Neural cell (in vitro differentiated cells): ENCODE measurements around the gene PDE4D.
"Not testable (repeated sequence)": the region's sequence is repeated elsewhere in the genome, so short reads cannot be mapped to it uniquely, and the experiment has no call there.

Source experiments
- EP300 ChIP-seq: fragments of 450-650 bp; conservative IDR thresholded peaks from 2 replicates; pipeline ENCODE4 v1.6.1; 2014; ENCODE audit warnings: antibody characterized with exemption, mild to moderate bottlenecking, moderate library complexity; ENCODE audit not compliant: poor library complexity, severe bottlenecking
- EZH2 ChIP-seq: fragments of 200-600, 300-800 bp; shearing (Covaris generic), sonication (generic); IDR thresholded peaks from 2 replicates; pipeline ENCODE4 v1.6.1; 2014; ENCODE audit warnings: antibody characterized with exemption, low read length, borderline replicate concordance, mild to moderate bottlenecking; ENCODE audit not compliant: insufficient read depth, poor library complexity, severe bottlenecking
- MXI1 ChIP-seq: fragments of 450-650 bp; conservative IDR thresholded peaks from 2 replicates; pipeline ENCODE4 v1.6.1; 2014; ENCODE audit warnings: antibody characterized with exemption, mild to moderate bottlenecking; ENCODE audit not compliant: poor library complexity, severe bottlenecking
- POLR2AphosphoS5 ChIP-seq: IDR thresholded peaks from 2 replicates; pipeline ENCODE4 v1.6.1; 2012
- RAD21 ChIP-seq: fragments of 450-650 bp; conservative IDR thresholded peaks from 2 replicates; pipeline ENCODE4 v1.6.1; 2014; ENCODE audit warnings: antibody characterized with exemption, mild to moderate bottlenecking, moderate library complexity
- SMC3 ChIP-seq: fragments of 450-650 bp; conservative IDR thresholded peaks from 2 replicates; pipeline ENCODE4 v1.6.1; 2014; ENCODE audit warnings: antibody characterized with exemption, mild to moderate bottlenecking, moderate library complexity; ENCODE audit not compliant: poor library complexity
- TAF1 ChIP-seq: IDR thresholded peaks from 2 replicates; pipeline ENCODE4 v1.6.1; 2012; ENCODE audit warnings: low read depth
- TF ChIP-seq, protein P1 (sequence below): fragments of 450-650 bp; IDR thresholded peaks from 2 replicates; pipeline ENCODE4 v1.5.1; 2014; ENCODE audit warnings: antibody characterized with exemption, mild to moderate bottlenecking, moderate library complexity; ENCODE audit not compliant: poor library complexity, severe bottlenecking
- TF ChIP-seq, protein P2 (sequence below): IDR thresholded peaks from 2 replicates; pipeline ENCODE4 v1.6.1; 2012; ENCODE audit warnings: borderline replicate concordance

DNA sequence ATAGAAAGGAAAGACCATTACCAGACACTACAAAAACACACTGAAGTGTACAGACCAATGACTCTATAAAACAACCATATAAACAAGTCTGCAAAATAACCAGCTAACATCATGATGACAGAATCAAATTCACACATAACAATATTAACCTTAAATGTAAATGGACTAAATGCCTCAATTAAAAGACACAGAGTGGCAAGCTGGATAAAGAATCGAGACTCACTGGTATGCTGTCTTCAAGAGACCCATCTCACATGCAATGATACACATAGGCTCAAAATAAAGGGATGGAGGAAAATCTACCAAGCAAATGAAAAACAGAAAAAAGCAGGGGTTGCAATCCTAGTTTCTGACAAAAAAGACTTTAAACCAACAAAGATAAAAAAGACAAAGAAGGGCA is 519.5 kb downstream of the PDE4D start:
- TF ChIP-seq, protein P1, sequence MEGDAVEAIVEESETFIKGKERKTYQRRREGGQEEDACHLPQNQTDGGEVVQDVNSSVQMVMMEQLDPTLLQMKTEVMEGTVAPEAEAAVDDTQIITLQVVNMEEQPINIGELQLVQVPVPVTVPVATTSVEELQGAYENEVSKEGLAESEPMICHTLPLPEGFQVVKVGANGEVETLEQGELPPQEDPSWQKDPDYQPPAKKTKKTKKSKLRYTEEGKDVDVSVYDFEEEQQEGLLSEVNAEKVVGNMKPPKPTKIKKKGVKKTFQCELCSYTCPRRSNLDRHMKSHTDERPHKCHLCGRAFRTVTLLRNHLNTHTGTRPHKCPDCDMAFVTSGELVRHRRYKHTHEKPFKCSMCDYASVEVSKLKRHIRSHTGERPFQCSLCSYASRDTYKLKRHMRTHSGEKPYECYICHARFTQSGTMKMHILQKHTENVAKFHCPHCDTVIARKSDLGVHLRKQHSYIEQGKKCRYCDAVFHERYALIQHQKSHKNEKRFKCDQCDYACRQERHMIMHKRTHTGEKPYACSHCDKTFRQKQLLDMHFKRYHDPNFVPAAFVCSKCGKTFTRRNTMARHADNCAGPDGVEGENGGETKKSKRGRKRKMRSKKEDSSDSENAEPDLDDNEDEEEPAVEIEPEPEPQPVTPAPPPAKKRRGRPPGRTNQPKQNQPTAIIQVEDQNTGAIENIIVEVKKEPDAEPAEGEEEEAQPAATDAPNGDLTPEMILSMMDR: not testable (repeated sequence)
- not testable (repeated sequence) for TF ChIP-seq SMC3, POLR2AphosphoS5, EZH2, EP300, RAD21, MXI1, TAF1
- TF ChIP-seq, protein P2, sequence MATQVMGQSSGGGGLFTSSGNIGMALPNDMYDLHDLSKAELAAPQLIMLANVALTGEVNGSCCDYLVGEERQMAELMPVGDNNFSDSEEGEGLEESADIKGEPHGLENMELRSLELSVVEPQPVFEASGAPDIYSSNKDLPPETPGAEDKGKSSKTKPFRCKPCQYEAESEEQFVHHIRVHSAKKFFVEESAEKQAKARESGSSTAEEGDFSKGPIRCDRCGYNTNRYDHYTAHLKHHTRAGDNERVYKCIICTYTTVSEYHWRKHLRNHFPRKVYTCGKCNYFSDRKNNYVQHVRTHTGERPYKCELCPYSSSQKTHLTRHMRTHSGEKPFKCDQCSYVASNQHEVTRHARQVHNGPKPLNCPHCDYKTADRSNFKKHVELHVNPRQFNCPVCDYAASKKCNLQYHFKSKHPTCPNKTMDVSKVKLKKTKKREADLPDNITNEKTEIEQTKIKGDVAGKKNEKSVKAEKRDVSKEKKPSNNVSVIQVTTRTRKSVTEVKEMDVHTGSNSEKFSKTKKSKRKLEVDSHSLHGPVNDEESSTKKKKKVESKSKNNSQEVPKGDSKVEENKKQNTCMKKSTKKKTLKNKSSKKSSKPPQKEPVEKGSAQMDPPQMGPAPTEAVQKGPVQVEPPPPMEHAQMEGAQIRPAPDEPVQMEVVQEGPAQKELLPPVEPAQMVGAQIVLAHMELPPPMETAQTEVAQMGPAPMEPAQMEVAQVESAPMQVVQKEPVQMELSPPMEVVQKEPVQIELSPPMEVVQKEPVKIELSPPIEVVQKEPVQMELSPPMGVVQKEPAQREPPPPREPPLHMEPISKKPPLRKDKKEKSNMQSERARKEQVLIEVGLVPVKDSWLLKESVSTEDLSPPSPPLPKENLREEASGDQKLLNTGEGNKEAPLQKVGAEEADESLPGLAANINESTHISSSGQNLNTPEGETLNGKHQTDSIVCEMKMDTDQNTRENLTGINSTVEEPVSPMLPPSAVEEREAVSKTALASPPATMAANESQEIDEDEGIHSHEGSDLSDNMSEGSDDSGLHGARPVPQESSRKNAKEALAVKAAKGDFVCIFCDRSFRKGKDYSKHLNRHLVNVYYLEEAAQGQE: not testable (repeated sequence)
